ENCODE results near the gene TNNC2.
"Not testable (repeated sequence)": the region's sequence is repeated elsewhere in the genome, so short reads cannot be mapped to it uniquely, and the experiment has no call there.

- TF ChIP-seq, protein P1, sequence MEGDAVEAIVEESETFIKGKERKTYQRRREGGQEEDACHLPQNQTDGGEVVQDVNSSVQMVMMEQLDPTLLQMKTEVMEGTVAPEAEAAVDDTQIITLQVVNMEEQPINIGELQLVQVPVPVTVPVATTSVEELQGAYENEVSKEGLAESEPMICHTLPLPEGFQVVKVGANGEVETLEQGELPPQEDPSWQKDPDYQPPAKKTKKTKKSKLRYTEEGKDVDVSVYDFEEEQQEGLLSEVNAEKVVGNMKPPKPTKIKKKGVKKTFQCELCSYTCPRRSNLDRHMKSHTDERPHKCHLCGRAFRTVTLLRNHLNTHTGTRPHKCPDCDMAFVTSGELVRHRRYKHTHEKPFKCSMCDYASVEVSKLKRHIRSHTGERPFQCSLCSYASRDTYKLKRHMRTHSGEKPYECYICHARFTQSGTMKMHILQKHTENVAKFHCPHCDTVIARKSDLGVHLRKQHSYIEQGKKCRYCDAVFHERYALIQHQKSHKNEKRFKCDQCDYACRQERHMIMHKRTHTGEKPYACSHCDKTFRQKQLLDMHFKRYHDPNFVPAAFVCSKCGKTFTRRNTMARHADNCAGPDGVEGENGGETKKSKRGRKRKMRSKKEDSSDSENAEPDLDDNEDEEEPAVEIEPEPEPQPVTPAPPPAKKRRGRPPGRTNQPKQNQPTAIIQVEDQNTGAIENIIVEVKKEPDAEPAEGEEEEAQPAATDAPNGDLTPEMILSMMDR (conservative IDR thresholded peaks at IDR 0.05; ENCODE audit: low read length), result not testable (repeated sequence)
- not testable (repeated sequence) for TF ChIP-seq EZH2phosphoT487 (IDR thresholded peaks at IDR 0.05; ENCODE audit: borderline replicate concordance, low read depth, low read length)
Observed at GRCh38 chr20:45874104-45874481, 47.0 kb upstream of the TNNC2 start.

Measured in OCI-LY7 (cell line).